HG02970 (cell line): Measurements from ENCODE around the gene KCNT2.

Experiments
- ATAC-seq: cut with Tn5 transposase; IDR thresholded peaks from one replicate; pipeline ENCODE4 v1.9.1; 2021; ENCODE audit warnings: mild to moderate bottlenecking, moderate library complexity, moderate number of reproducible peaks; ENCODE audit not compliant: unreplicated experiment, low FRiP score

The KCNT2 gene

DNA sequence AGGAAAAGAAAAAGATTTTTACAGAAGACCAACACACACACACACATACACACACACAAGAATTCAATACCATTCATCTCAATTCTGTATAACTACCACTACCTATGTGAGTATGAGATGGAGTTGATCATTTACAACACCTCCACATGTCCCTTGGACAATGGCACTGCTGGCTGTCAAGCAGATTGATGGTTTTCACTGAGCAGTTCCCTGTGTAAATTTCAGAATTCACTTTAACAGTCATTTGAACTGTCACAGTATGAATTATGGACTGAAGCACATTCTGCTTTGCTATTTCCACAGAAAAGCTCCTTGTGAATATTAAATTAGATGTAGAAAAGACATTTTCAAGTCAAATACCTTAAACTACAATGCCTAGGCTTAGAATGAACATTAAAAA, 14.3 kb downstream of the KCNT2 start:
- ATAC-seq, result no peak

- ATAC-seq, result no peak
Observed at GRCh38 chr1:196590959-196591358, 17.3 kb downstream of the KCNT2 start.

GRCh38 chr1:196590012-196590708, 18.1 kb downstream of the KCNT2 start:
- ATAC-seq, result no peak

- ATAC-seq, result no peak
Observed at GRCh38 chr1:196584696-196585095, 23.5 kb downstream of the KCNT2 start.

GRCh38 chr1:196577386-196577785, 30.9 kb downstream of the KCNT2 start:
- no peak for ATAC-seq

DNA sequence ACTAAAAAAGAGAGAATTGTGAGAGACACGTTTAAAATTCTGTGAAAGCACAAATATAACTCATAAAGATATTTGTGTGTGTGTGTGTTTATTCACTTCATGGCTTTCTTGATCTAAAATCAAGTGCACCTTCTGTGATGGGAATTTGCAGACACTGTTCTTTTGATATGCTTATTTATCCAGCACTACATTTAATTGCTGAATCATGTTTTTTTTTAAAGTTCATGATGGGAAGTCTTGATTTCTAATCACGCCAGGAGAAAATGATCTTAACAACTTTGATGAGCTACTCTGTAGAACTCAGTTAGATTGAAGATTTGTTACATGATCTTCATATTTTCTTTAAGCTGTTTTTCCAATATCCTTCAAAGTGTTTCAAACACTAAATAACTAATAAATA, 35.0 kb downstream of the KCNT2 start:
- ATAC-seq, result no peak

GRCh38 chr1:196567238-196567637, 41.0 kb downstream of the KCNT2 start:
- ATAC-seq, result no peak

DNA sequence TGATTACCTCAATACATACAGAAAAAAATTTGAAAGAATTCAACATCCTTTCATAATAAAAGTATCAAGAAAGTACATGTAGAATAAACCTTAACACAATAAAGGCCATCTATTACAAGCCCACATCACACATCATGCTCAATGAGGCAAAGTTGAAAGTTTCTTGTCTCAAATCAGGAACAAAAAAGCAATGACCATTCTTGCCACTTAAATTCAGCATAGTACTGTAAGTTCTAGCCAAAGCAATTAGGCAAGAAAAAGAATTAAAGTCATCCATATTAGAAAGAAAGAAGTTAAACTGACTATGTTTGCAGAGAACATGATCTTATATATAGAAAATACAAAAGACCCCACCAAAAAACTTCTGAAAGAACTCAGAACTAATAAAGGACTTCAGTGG, 44.5 kb downstream of the KCNT2 start:
- ATAC-seq, result no peak

DNA sequence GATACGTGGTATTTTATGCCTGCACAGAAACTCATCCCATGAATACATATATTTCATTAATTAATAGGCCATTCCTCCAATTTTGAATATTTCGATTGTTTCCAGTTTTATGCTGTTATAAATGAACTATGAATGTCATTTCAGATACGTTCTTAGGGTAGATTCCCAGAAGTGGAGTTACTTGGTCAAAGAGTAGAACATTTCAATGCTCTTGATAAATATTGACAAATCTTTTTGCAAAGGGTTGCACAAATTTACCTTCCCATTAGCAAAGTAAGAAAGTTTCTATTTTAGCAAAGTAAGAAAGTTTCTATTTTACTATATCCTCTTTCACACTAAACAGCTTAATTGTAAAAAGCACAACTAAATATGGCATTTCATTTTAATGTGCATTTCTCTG, 48.9 kb downstream of the KCNT2 start:
- ATAC-seq, result no peak

DNA sequence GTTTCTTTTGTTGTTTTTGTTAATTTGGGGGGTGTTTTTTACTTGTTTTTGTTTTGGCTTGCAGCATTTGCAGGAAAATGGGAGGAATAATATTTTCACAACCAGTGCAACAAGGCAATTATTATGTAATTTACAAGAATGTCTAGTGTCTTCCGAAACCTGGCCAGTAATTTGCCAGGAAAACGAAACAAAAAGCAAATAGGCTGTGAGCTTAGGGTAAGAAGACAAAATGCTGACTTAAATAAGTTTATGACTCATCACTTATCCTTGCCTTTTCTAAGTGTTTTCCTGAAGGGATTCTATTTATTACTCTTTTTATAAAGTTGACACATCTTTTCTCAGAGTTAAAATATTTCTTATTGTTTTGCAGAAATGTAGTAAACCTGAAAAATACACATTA, 49.8 kb downstream of the KCNT2 start:
- no peak for ATAC-seq

DNA sequence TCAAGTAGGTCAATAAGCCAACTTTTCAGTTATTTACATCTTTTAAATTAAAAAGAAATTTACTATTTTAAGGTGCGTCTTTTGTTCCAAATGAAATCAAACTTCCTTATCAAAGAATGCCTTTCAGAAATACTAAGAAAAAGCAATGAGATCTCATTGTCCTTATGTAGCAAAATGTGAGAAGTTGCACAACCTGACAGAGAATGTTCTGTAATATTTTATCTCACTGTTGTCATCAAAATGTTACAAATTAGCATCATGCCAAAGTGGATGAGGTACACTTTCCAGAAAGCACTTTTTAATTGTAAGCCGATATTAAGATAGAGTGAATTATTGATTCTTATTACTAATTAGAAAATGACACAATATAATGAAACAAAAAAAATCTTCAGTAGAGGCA, 50.4 kb downstream of the KCNT2 start:
- no peak for ATAC-seq

GRCh38 chr1:196550731-196551130, 57.5 kb downstream of the KCNT2 start:
- ATAC-seq, result no peak

DNA sequence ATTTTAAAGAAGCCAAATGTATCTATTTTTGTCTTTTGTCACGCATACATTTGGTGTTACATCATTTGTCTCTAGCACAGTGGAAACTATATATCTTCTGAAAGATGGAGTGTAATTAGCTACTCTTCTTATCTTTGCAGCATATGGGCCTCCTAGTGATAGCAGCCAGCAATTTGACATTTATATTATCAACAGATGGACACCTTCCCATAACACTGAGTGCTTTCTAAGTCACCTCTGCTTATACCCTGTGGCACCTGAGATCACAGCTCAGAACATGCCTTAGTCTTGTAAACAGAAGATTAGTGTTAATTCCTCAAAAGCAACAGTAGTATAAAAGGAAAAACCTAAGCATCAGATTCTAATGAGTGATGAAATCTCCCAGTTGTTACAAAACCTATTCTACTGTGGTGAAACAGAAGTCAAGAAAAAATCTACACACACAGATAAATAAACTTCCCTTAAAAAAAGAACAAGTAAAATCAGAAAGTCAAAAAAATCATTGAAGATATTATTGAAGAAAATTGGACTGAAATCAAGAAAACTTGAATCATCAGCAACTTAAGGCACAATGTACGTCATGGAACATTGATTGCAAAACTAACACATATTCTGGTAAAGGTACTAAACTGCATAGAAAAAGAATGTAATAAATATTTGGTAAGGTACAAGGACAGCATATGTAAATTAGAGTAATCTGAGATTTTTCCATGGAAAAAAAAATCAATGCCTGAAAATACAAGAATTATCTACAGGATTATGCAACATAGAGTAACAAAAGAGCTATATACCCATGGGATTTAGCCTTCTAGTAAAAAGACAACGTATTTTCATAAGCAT, 61.7 kb downstream of the KCNT2 start:
- ATAC-seq, result no peak

DNA sequence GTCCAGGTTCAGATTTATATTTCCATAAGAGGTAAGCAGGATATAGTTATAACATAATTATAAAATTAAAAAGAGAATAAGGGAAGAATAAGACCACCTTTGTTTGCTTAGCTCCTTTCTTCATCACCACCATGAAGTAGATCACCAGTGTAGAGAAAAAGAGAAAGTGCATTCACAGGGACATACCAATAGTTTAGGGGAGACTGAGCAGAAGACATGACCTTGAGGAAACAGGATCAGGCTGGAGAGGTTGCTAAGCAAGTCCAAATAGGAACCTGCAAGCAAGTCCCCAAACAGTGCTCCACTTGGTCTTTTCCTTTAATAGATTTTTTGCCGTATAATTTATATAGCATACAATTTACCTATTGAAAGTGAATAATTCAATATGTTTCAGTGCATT, 63.0 kb downstream of the KCNT2 start:
- no peak for ATAC-seq

GRCh38 chr1:196544617-196545016, 63.6 kb downstream of the KCNT2 start:
- ATAC-seq, result no peak

DNA sequence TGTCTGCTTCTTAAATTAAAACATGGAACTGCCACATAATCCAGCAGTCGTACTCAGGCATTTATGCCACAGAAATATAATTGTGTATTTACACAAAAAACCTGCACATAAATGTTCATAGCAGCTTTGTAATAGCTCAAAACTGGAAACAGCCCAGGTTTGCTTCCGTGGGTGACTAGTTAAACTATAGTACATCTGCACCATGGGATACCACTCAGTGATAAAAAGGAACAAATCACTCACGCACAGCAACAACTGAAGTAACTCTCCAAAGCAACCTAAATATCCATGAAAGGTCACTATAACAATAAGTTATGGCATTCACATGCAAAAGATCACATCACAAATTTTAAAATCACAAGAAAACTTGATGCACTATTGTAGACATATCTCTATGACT, 64.4 kb downstream of the KCNT2 start:
- no peak for ATAC-seq

DNA sequence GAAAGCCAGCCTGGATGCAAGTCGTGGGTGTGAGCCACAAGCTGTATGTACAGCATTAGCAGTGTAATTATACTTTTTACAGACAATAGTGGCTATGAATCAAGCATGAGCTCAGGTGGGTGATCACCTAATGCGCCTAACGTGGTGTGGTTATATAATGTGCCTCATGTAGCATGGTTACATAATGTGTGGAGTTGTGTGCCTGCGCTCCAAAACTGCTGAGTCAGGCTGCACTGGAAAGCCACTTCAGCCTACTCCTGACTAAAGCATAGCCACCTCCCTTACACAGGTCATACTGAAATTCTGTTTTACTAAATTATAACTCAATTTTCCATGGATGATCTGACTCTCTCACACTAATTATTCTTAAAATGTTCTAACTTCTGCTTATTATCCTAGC, 69.8 kb downstream of the KCNT2 start:
- ATAC-seq, result no peak

GRCh38 chr1:196535727-196536126, 72.5 kb downstream of the KCNT2 start:
- no peak for ATAC-seq

GRCh38 chr1:196531737-196532524, 76.3 kb downstream of the KCNT2 start:
- no peak for ATAC-seq

DNA sequence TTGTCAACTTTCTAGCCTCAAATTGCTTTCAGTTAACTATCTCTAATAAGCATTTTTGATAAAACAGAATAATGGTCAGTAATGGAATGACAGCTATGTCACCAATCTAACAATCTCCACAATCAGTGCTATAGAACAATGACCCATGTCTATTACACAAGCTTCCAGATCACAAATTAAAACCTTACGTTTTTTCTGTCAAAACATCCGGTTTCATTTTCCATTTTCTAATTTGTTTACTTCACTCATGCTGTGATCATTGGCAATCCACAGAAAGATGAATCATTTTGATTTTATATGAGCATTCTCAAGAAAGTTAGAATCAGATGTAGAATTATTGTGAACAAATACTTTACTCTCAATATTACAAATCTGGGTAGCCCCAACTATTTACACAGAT, 80.3 kb downstream of the KCNT2 start:
- no peak for ATAC-seq
